ENCODE measurements around the gene LY6G6F. TPM values are rescaled to one million over a fixed set of nuclear protein-coding genes. Genes with fewer than 3 reads are reported as not detected.

LY6G6F gene
- polyA plus RNA-seq, 1 of the 3 experiments (the other 2 are of a cell fraction) = not detected

GRCh38 chr6:31693535-31693934, 13.1 kb upstream of the LY6G6F start:
- Histone ChIP-seq H4K20me1 (ENCODE audit: insufficient read depth) (no peaks in the 10 kb centered on the region), H3K9me3 (no peaks in the 10 kb centered on the region), H3K9ac (no peak overlapping the region), H3K4me2 (no peak overlapping the region), H3K27ac (ENCODE audit: low read depth in 2 of 2, low read length in 1 of 2) (no peak overlapping the region), H3K36me3 (replicated peaks in 1 of 2; ENCODE audit: control insufficient read depth in 1 of 2, insufficient read depth in 2 of 2, low read length in 1 of 2) (peaks cover 27 to 43% of the 10 kb centered on the region in 2 experiments), H3K9me2 (no peaks in the 10 kb centered on the region), H2AFZ (ENCODE audit: low read depth) (no peak overlapping the region), H3K79me2 (ENCODE audit: insufficient read depth) (no peaks in the 10 kb centered on the region), H3K27me3 (ENCODE audit: insufficient read depth) (no peaks in the 10 kb centered on the region), H3K4me1 (ENCODE audit: control insufficient read depth in 1 of 2, insufficient read depth in 2 of 2, low read depth in 1 of 2, low read length in 1 of 2) (no peaks in the 10 kb centered on the region), H3K4me3 (ENCODE audit: low read depth in 2 of 2, low read length in 1 of 2) (no peak overlapping the region), H3F3A (replicated peaks; ENCODE audit: insufficient read depth) (no peaks in the 10 kb centered on the region)
- CTCF ChIA-PET = interaction anchor here (0.6 to 4.5 kb wide), 7 partner anchors 9 to 147 kb away, joined by 3 to 29 read pairs (median 3); partner anchors contain the start of genes ATP6V1G2 and LY6G5C
- POLR2A ChIA-PET = no interaction called here
- no peak for TF ChIP-seq RAD21 (IDR thresholded peaks at IDR 0.05; ENCODE audit: low read length)
- no peak for TF ChIP-seq POLR2AphosphoS5 (IDR thresholded peaks at IDR 0.05; ENCODE audit: low read depth, low read length)
- no peak for TF ChIP-seq FOXJ3 (CRISPR knock-in tag; IDR thresholded peaks at IDR 0.05)
- no peak for TF ChIP-seq CHD2 (IDR thresholded peaks at IDR 0.05; ENCODE audit: low read length, partially characterized antibody)
- TF ChIP-seq YY1 (IDR thresholded peaks at IDR 0.05; ENCODE audit: low read depth) = no peak
- TF ChIP-seq ZBTB33 (IDR thresholded peaks at IDR 0.05; ENCODE audit: borderline replicate concordance, low read depth) = no peak
- no peak for TF ChIP-seq NFIC (IDR thresholded peaks at IDR 0.05; ENCODE audit: borderline replicate concordance)
- TF ChIP-seq, protein P1, sequence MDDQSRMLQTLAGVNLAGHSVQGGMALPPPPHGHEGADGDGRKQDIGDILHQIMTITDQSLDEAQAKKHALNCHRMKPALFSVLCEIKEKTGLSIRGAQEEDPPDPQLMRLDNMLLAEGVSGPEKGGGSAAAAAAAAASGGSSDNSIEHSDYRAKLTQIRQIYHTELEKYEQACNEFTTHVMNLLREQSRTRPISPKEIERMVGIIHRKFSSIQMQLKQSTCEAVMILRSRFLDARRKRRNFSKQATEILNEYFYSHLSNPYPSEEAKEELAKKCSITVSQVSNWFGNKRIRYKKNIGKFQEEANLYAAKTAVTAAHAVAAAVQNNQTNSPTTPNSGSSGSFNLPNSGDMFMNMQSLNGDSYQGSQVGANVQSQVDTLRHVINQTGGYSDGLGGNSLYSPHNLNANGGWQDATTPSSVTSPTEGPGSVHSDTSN (IDR thresholded peaks at IDR 0.05) = no peak
- no peak for TF ChIP-seq RXRA (IDR thresholded peaks at IDR 0.05; ENCODE audit: borderline replicate concordance, low read depth)
- TF ChIP-seq CTCF (IDR thresholded peaks at IDR 0.05) = no peak
- TF ChIP-seq, protein P2, sequence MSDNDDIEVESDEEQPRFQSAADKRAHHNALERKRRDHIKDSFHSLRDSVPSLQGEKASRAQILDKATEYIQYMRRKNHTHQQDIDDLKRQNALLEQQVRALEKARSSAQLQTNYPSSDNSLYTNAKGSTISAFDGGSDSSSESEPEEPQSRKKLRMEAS (IDR thresholded peaks at IDR 0.05; ENCODE audit: low read depth) = no peak
- TF ChIP-seq MEF2A (IDR thresholded peaks at IDR 0.05; ENCODE audit: borderline replicate concordance, low read depth) = no peak
- TF ChIP-seq JUND (IDR thresholded peaks at IDR 0.05) = no peak
- WGBS (ENCODE audit: low lambda C conversion rate) = 94% methylated on average over 5 of the region's 6 CpGs
- no peak for DNase-seq

DNA sequence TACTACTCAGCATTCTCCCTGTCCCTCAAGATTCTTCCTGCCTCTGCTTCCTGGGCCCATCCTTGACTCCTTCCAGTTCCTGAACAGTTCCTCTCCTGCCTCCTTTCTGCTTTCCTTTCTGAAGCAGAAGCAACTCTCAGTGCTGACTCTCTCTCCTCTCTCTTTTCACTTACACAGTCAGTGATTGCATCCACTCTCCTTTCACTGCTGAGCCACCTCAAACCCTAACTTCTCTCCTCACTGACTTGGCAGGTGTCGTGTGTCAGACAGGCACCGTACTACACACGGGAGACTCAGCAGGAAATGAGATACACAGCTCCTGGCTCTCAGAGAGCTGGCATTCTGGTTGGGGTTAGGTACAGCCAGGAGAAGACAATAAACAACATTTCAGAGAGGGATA, 9.1 kb upstream of the LY6G6F start:
- no peaks in the 10 kb centered on the region for H3K27me3 ChIP-seq (ENCODE audit: insufficient read depth)
- H3K4me1 ChIP-seq (ENCODE audit: control insufficient read depth in 1 of 2, insufficient read depth in 2 of 2, low read depth in 1 of 2, low read length in 1 of 2) = peaks cover 0 to 15% of the 10 kb centered on the region in 2 experiments; a peak in 2 of 4 replicates
- peaks cover 13 to 31% of the 10 kb centered on the region in 2 experiments for H3K36me3 ChIP-seq (replicated peaks in 1 of 2; ENCODE audit: control insufficient read depth in 1 of 2, insufficient read depth in 2 of 2, low read length in 1 of 2)
- DNase-seq = no peak
- no peak overlapping the region for H3K4me3 ChIP-seq (ENCODE audit: low read depth in 2 of 2, low read length in 1 of 2)
- no peak overlapping the region for H3K9ac ChIP-seq
- no peaks in the 10 kb centered on the region for H3K9me3 ChIP-seq
- H3K9me2 ChIP-seq = no peaks in the 10 kb centered on the region
- H4K20me1 ChIP-seq (ENCODE audit: insufficient read depth) = no peaks in the 10 kb centered on the region
- no peak overlapping the region for H3K27ac ChIP-seq (ENCODE audit: low read depth in 2 of 2, low read length in 1 of 2)
- TF ChIP-seq RFX5 (IDR thresholded peaks at IDR 0.05; ENCODE audit: low read length) = no peak
- TF ChIP-seq GATA2 (CRISPR knock-in tag; IDR thresholded peaks at IDR 0.05) = no peak
- TF ChIP-seq SIN3A (IDR thresholded peaks at IDR 0.05; ENCODE audit: borderline replicate concordance, low read depth, low read length) = no peak
- TF ChIP-seq, protein P1 (IDR thresholded peaks at IDR 0.05) = no peak
- H3K4me2 ChIP-seq = no peak overlapping the region
- no peak overlapping the region for H2AFZ ChIP-seq (ENCODE audit: low read depth)
- peaks cover 33% of the 10 kb centered on the region for H3K79me2 ChIP-seq (ENCODE audit: insufficient read depth)
- WGBS (ENCODE audit: low lambda C conversion rate) = 71% methylated on average over 3 of the region's 3 CpGs
- POLR2A ChIA-PET = no interaction called here
- H3F3A ChIP-seq (replicated peaks; ENCODE audit: insufficient read depth) = no peaks in the 10 kb centered on the region
- CTCF ChIA-PET = interaction anchor here (0.7 kb wide), 1 partner anchor 201 kb away, joined by 3 read pairs; no protein-coding TSS in a partner anchor
